SK-N-DZ (cell line): Measurements from ENCODE around the gene PCSK7.
"Not testable (repeated sequence)": the region's sequence is repeated elsewhere in the genome, so short reads cannot be mapped to it uniquely, and the experiment has no call there.

ENCODE experiments used
- DNase-seq: peaks from one replicate; pipeline ENCODE4 v3.0.0-alpha.2; 2015; ENCODE audit warnings: low spot score

The PCSK7 gene

DNA sequence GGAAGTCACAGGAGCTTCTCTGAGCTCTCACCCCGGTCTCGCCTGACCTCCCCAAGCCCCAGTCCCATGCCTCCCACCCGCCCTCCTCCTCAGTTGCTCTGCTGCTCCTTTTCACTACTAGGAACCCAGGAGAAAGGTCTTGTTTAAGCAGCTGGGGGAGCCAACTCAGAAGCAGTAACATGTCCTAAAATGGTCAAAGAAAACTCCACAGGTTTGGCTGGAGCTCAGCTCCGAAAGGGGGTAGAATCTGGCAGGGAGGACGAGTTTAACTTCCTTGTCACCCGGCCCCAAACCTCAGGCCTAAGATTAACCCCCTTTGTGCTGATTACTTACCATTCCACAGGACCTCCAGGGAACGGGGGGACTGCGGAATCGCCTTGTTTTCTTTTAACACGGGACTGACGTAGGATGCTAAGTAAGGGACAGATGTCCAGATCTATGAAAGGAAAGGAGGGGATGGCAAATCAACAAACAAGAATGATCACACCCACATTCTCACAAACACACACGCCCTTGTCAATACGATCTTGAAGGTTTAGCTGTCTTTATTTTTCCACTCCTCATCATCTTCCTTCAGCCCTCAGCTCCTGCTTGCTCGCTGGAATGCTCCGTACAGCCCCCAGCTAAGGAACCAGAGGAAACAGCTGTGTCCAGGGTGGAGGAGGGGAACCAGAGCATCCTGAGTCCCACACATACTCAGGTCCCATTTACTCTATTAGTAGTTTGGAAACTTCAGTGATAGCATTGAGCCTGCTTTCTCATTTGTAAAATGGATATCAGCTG lies 13.5 kb downstream of the PCSK7 start:
- no peak for DNase-seq

DNA sequence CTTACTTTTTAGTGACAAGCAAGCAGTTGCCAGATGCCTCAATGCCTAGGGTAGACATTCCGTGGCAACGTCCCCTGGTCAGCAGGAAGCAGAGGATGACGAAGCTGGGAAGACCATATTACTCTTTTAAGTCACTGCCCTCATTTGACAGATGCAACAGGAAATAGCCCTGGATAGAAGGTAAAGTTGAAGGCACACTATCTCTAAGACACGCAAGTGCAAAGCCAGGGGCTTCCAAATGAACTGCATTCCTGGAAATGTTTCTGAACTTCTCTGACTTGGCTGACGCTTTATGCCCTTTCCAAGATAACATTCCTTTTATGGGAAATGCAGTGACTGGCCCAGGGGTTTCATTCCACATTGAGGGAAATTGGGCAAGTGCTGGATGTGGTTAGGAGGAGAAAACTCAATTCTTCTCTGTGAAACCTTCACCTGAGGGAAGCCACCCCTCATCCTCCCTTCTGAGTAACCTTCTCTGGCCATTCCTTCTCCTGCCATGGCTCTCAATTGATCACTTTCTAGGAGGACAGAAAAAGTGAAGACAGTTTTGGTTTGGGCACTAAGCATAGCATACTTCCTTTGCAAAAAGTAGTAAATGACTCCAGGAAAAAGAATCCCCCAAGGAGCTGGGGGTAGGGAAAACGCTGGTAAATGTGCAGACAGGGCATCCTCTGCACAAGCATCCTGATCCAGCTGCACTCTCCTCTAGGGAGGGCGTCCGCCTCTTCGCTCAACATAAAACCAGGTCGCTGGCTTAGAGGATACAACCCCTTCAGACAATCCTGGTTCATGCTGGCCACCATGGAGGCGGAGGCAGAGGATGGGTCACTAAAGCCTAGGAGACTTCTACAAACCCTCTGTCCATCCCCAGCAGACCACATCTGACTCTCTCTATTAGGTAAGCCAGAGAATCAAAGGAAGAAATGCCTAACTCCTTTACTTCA lies 14.5 kb downstream of the PCSK7 start:
- DNase-seq: no peak

DNA sequence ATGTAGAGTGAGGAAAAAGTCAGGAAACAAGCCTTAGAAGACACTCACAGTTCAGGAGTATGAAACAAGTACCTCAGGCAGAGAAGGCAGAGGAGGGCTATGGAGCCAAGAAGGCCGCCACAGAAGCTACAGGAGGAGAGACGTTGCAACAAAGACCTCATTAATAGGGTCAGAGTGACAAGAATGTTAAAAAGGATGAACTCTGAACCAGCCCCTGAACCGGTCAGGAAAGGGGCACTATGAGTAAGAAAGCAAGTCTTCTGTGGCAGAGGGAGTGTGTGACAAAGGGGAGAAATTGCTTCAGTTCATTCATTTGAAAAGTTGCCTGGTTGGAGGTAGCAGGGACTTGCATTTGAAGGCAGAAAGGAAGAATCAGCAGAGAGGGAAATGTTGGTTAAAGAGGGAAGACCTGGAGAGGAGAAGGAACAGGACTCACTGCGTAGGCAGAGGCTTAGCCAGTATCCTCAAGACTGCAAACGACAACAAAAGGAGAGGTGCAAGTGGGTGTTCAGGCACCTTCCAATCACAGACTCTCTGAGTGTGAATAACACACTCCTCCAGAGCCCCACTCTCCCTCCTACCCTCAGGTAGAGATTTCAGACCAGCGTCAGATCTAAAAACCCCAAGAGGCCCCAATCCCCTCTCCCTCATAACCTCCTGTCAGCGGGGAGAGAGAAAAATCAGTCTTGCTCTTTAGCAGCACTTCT lies 17.3 kb downstream of the PCSK7 start:
- DNase-seq: no peak

DNA sequence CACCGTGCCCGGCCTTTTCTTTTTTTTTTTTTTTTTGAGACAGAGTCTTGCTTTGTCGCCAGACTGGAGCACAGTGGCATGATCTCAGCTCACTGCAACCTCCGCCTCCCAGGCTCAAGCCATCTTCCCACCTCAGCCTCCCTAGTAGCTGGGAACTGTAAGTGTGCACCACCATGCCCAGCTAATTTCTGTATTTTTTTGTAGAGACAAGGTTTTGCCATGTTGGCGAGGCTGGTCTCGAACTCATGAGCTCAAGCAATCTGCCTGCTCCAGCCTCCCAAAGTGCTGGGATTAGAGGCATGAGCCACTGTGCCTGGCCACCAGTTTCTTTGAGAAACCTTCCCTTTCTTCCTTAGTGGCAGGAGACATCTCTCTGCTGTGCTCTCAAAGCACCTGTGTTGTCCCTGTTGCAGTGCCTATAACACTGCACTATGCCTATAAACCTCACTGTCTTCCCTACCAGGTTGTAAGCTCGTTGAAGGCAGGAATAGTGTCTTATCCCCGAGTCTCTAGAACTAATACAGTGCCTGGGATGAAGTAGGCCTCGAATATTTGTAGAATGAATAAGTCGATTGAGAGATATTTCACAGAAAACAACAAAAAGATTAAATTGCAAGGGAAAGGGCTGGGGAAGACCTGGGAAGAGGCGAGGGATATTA lies 19.0 kb downstream of the PCSK7 start:
- no peak for DNase-seq

DNA sequence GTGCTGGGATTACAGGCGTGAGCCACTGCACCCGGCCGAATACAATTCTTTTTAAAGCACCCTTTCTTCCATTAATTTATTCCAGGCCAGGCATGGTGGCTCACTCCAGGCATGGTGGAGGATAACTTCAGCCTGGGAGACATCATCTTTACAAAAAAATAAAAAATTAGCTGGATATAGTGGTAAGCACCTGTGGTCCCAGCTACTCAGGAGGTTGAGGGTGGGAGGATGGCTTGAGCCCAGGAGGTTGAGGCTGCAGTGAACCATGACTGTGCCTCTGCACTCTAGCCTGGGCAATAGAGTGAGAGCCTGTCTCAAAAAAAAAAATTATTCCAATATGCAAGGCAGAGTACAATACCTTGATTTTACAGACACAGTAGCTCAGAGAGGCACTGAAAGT lies 21.3 kb downstream of the PCSK7 start:
- DNase-seq: no peak

DNA sequence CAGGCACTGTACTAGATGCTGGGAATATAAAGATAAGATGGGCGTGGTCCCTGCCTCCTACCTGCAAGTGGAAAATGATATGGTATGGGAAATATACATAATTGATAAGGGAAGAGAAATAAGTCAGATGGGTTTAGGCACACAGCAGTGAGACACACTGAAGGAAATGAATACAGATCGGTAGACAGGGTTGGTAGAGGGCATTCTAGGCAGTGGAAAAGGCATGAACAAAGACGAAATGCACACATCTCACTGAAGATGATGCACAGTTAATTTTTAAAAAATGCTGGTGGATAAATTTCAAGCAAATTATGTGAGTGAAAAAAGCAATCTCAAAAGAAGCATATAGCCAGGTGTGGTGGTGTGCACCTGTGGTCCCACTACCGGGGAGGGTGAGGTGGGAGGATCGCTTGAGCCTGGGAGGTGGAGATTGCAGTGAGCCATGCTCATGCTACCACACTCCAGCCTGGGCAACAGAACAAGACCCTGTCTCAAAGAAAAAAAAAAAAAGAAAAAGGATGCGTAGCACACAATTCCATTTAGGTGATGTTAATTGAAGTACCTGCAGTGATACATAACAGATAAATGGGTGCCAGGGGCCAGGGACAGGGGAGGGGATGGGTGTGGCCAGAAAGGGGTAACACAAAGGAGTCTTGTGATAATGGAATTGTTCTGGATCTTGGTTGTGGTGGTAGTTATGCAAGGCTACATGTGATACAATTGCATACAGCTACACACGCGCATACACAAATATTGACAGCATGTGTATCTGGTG lies 22.3 kb downstream of the PCSK7 start:
- DNase-seq: not testable (repeated sequence)

DNA sequence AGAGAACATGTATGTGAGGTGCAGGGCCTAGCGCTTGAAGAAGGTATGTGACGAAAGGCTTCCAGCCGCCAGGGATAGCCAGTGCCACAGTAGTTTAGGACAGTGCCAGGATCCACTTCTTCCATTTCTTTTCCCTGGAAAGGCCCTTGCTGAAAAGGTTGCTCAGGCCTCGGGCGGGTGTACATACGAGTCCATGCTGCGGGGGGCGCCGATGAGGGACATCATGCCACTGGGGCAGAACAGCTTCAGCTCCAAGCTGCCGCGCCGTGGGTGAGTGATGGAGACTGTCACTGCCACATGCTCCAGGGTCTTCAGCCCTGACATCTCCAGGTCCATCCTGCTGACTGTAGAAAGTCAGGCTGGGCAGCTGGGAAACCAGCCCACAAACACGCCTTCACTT lies 23.2 kb downstream of the PCSK7 start:
- DNase-seq: not testable (repeated sequence)

DNA sequence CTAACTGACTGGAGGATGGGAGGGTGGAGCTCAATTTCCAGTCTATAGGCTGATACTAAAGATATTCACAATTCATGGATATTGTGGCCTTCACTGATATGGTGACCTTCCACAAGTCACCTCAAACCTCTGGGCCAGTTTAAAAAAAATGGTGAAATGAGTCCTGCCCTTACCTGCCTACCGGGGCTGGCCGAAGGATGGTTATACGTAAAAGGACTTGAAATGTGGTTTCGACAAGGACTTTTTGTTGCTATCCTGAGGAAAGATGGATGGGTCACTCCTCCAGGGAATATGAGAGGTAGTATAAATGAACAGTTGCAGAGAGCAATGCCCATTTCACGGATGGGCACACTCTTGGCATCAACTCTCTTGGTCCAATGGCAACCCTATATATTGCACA lies 24.4 kb downstream of the PCSK7 start:
- DNase-seq: not testable (repeated sequence)

DNA sequence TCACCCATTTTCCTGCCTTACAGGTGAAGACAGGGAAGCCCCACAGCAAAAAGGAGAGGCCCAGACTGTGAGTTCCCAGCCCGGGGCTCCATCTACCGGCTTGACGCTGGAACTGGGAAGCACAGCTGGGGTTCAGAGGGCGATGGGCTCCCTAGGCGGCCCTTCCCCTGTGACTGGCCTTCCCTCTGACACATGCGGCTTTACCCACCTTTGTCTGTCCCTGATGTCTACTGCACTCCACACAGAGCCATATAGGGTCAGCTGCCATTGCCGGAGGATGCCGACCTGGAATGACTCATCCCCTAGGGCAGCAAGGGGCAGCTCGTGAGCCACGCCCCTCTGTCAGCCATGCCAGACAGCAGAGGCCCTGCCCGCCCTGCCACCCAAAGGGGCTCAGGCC lies 25.0 kb downstream of the PCSK7 start:
- not testable (repeated sequence) for DNase-seq

DNA sequence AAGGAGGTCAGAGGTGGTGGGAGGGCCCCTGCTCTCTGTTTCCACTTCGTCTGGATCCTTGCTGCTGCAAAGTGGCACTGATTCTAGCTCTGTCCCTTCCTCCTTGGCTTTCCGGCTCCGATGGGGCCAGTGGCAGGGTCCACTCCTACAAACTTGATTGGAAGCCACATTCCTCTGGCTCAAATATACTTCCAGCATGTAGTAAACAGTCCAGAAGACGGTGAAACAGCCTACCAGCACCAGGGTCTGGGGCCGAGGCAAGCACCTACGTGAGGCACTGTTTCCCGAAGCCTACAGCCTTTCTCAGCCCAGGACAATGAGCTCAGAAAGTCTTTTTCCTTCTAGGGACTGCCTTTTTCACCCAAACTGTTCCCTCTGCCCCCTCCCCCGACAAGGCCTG lies 25.8 kb downstream of the PCSK7 start:
- not testable (repeated sequence) for DNase-seq

DNA sequence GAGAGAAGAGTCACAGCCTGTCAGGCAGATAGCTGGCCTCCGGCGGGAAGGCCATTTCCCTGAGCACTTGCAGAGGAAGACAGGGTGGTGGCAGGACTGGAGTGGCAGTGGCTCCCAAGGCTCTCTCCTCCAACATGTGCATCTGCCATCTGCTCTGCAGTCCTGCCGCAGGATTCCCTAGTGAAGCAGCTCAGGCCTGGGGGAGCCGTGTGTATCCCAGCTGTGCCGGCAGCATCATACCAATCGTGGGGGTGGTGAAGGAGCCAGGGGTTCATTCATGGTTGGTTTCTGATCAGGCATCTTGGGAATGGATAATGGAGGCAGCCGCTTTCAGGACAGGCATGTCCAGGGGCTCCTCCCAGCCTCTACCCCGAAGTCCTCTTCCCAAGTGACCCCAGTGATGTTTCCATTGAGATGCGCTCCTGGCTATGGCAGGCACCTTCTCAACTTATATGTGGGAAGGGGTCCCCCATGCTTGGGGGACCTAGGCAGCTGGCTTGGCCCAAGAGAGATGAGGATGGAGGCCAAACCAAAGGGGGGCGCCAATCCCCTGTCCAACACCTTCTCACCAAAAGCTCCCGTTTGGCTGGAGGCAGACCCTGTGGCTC lies 26.6 kb downstream of the PCSK7 start:
- no peak for DNase-seq

DNA sequence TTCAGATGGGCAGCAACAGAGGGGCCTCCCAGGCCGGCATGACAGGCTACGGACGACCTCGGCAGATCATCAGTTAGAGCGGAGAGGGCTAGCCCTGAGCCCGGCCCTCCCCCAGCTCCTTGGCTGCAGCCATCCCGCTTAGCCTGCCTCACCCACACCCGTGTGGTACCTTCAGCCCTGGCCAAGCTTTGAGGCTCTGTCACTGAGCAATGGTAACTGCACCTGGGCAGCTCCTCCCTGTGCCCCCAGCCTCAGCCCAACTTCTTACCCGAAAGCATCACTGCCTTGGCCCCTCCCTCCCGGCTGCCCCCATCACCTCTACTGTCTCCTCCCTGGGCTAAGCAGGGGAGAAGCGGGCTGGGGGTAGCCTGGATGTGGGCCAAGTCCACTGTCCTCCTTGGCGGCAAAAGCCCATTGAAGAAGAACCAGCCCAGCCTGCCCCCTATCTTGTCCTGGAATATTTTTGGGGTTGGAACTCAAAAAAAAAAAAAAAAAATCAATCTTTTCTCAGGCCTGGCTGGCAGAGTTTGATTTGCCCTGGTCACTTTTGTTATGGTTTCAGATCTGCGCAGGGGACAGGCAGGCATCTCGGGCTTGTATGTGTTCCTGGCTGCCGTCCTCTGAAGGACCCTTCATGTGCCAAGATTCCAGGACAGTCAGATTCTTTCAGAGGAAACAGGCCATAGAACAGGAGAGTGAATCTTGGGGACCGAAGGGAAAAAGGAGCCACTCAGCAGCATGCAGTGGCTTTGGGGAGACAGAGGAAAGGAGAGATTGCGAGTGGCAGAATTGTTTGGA lies 27.4 kb downstream of the PCSK7 start:
- DNase-seq: no peak

DNA sequence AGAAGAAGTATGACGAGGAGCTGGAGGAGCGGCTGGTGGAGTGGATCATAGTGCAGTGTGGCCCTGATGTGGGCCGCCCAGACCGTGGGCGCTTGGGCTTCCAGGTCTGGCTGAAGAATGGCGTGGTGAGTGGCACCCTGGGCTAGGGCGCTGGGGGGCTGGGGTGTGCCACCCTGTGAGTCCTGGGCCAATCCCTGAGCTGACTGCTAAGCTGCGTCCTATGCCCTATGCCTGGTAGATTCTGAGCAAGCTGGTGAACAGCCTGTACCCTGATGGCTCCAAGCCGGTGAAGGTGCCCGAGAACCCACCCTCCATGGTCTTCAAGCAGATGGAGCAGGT lies 28.8 kb downstream of the PCSK7 start:
- no peak for DNase-seq

DNA sequence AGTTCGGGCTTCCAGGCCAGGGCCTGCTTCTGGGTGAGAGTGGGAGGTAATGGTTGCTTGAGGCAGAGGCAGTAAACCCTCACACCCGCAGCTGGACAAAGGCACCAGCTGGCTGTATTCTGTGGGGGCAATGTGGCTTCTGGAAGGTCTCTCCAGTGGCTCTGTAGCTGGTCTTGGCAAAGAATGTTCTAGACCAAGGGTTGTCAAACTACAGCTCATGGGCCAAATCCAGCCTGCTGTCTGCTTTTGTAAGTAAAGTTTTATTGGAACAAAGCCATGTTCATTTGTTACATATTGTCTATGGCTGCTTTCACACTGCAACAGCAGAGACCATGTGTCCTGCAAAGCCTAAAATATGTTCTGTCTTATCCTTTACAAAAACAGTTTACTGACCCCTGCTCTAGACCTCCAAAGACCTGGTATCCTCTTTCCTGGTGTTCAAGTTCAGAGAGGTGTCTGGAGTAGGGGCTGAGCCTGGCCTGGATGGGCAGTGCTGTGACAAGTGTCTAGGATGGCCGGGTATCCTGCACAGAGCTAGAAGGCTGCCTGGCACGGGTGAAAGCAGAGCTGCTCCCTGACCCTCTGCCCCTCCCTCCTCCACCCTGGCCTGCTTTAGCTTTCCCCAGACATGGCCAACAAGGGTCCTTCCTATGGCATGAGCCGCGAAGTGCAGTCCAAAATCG lies 29.3 kb downstream of the PCSK7 start:
- no peak for DNase-seq

DNA sequence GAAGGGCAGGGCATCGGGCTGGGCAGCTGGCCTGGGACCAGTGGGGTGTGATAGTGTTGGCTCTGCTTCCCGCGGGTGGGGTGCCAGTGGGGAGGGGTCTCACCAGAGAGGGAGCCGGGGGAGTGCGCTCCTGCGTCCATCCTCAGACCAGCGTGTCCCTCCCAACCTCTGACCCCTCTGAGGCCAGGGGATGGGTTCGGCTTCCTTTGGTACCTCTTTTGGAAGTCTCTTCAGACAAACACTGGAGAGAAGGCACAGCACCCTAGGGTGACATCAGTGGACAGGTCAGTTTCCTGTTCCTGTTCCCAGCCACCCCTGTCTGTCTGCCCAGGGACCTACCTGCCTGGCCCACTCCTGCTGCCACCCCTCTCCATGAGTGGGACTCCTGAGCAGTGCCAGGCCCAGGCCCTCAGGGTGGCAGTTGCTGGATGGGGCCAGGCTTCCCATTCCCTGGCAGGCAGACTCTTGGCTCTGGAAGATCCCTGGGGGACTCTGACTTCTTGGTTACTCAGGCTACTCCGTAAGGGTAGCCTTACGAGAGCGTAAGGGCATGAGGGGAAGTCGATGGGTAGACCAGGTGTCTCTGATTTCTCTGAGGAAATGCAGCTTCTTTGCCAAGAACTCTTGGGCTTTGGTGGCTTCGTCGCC lies 30.1 kb downstream of the PCSK7 start:
- no peak for DNase-seq

DNA sequence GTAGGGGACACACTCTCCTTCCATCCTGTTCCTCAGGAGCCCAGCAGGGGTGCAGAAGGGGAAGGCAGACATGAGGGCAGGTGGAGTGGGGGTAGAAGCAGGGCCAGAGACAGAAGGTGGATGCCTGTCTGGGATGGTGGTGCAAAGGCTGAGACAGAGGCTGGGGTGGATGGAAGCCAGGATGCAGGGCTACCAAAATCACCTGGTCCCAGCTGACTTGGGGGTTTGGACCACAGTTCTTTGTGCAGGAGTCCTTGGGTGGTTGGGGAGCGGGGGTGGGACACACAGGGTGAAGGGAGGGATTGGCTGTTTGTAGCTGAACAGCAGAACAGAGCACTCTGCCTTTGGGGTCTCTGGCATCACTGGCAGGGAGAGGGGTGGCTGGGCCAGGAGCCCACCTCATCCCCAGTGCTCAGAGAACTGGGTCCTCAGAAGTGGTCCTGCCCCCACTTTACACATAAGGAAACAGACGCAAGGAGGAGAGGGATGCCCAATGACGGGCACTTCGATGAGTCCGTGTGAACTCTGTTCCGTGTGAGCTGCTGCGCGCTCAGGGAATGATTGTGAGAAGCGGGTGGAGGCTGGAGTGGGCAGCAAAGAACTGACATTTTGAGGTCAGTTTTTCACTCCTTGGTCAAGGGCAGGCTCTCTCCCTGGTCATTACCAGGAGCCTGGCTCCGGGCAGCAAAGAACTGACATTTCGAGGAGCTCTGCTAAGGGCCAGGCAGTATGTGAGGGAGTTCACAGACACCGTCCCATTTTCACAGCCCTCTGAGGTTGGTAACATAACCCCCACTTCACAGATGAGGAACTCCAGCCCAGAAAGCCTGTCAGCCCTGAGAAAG lies 30.8 kb downstream of the PCSK7 start:
- DNase-seq: no peak
